Cardiac muscle cell (in vitro differentiated cells and primary cell): ENCODE results near the gene SGK1. TPM values are rescaled to one million over a fixed set of nuclear protein-coding genes. Genes with fewer than 3 reads are reported as not detected.

Experiments
- DNase-seq, 2 donors: peaks; one replicate each; pipeline versions ENCODE4 v3.0.0 to v3.0.0-alpha.2; 2010 to 2017; ENCODE audit warnings: low read depth in 1 of 2, low spot score in 1 of 2
- H3K27ac ChIP-seq: fragments of 200-600 bp; sonication (generic); 2 replicates; pipeline ENCODE4 v1.5.1; 2016
- H3K27me3 ChIP-seq: fragments of 200-600 bp; sonication (generic); 2 replicates; pipeline ENCODE4 v1.6.0; 2016; ENCODE audit warnings: control low read depth
- H3K36me3 ChIP-seq: fragments of 200-600 bp; sonication (generic); 2 replicates; pipeline ENCODE4 v1.5.1; 2016; ENCODE audit warnings: control low read depth
- H3K4me1 ChIP-seq: fragments of 200-600 bp; sonication (generic); 2 replicates; pipeline ENCODE4 v1.8.1; 2017; ENCODE audit warnings: low read depth, mild to moderate bottlenecking, mixed run types
- H3K4me3 ChIP-seq: fragments of 200-600 bp; sonication (generic); 2 replicates; pipeline ENCODE4 v1.5.1; 2016; ENCODE audit warnings: mild to moderate bottlenecking
- H3K9me3 ChIP-seq: fragments of 200-600 bp; sonication (generic); 2 replicates; pipeline ENCODE4 v1.5.1; 2017; ENCODE audit warnings: low read depth, mild to moderate bottlenecking, control low read depth
- CTCF ChIP-seq: IDR thresholded peaks from 2 replicates; pipeline ENCODE4 v1.5.1; 2012; ENCODE audit warnings: low read depth, mild to moderate bottlenecking, low read length
- polyA plus RNA-seq: library from polyadenylated mRNA; unstranded; fragments of >200 nt; fragmentation: Nextera tagmentation; extraction: Ambion mirVana; gene quantifications from 2 replicates; pipeline ENCODE4 v1.2.1, GENCODE V29; 2016
- total RNA-seq: library from RNA; depleted of rRNA; stranded (reverse); fragments of >200 nt; gene quantifications from 2 replicates; pipeline ENCODE4 v1.2.3, GENCODE V29; 2016

The SGK1 gene
- total and polyA plus RNA-seq, 2 experiments from 2014 or later: 5.3 to 7.7 TPM

GRCh38 chr6:134272374-134272773 lies 45.5 kb downstream of the SGK1 start:
- Histone ChIP-seq H3K27ac (no peak overlapping the region), H3K27me3 (no peaks in the 10 kb centered on the region), H3K36me3 (no peaks in the 10 kb centered on the region), H3K9me3 (no peaks in the 10 kb centered on the region), H3K4me1 (no peaks in the 10 kb centered on the region), H3K4me3 (no peak overlapping the region)
- DNase-seq: no peak
- TF ChIP-seq CTCF: no peak

GRCh38 chr6:134267917-134268361 lies 50.0 kb downstream of the SGK1 start:
- no peak overlapping the region for H3K27ac ChIP-seq
- DNase-seq: peak in 1 of 2 donors; percentile 89
- TF ChIP-seq CTCF: no peak

GRCh38 chr6:134266776-134267175 lies 51.1 kb downstream of the SGK1 start:
- no peak for TF ChIP-seq CTCF
- Histone ChIP-seq H3K4me1 (no peaks in the 10 kb centered on the region), H3K27ac (no peak overlapping the region), H3K27me3 (no peaks in the 10 kb centered on the region), H3K9me3 (no peaks in the 10 kb centered on the region), H3K4me3 (no peak overlapping the region), H3K36me3 (no peaks in the 10 kb centered on the region)
- no peak for DNase-seq

More at GRCh38 chr6:134267917-134268361, 50.0 kb downstream of the SGK1 start:
- H3K27me3 ChIP-seq: no peaks in the 10 kb centered on the region
- no peak overlapping the region for H3K4me3 ChIP-seq
- no peaks in the 10 kb centered on the region for H3K36me3 ChIP-seq
- H3K9me3 ChIP-seq: no peaks in the 10 kb centered on the region
- no peaks in the 10 kb centered on the region for H3K4me1 ChIP-seq

- Histone ChIP-seq H3K36me3 (no peaks in the 10 kb centered on the region), H3K4me1 (no peaks in the 10 kb centered on the region)
These were observed 56.1 kb downstream of the SGK1 start for GRCh38 chr6:134261766-134262165.

GRCh38 chr6:134258849-134259306 lies 59.0 kb downstream of the SGK1 start:
- Histone ChIP-seq H3K27ac (no peak overlapping the region), H3K4me1 (no peaks in the 10 kb centered on the region), H3K27me3 (no peaks in the 10 kb centered on the region), H3K9me3 (no peaks in the 10 kb centered on the region), H3K36me3 (no peaks in the 10 kb centered on the region), H3K4me3 (no peak overlapping the region)
- DNase-seq: no peak
- TF ChIP-seq CTCF: no peak

More at GRCh38 chr6:134261766-134262165, 56.1 kb downstream of the SGK1 start:
- no peak for TF ChIP-seq CTCF
- no peak overlapping the region for H3K27ac ChIP-seq
- no peaks in the 10 kb centered on the region for H3K27me3 ChIP-seq
- no peaks in the 10 kb centered on the region for H3K9me3 ChIP-seq
- DNase-seq: no peak
- H3K4me3 ChIP-seq: no peak overlapping the region
